ENCODE measurements around the gene IGLL5.

GRCh38 chr22:22907551-22908494, 20.2 kb downstream of the IGLL5 start:
- TF ChIP-seq CTCF (IDR thresholded peaks at IDR 0.05) (no peak), FOSB (CRISPR knock-in tag; IDR thresholded peaks at IDR 0.05) (no peak), RCOR1 (IDR thresholded peaks at IDR 0.05; ENCODE audit: low read depth, low read length) (no peak), USF2 (IDR thresholded peaks at IDR 0.05) (no peak), EP300 (IDR thresholded peaks at IDR 0.05) (no peak), RFX5 (IDR thresholded peaks at IDR 0.05) (no peak), POLR2AphosphoS2 (conservative IDR thresholded peaks at IDR 0.05; ENCODE audit: low read length) (no peak), RAD21 (conservative IDR thresholded peaks at IDR 0.05 in 1 of 2, IDR thresholded peaks at IDR 0.05 in 1 of 2) (no peak)

Measured in A549 (cell line).